SK-N-SH (cell line): ENCODE data around the gene EFNB2.

Source experiments
- CHD2 ChIP-seq: fragments of 150-350 bp; IDR thresholded peaks from 2 replicates; pipeline ENCODE4 v1.6.1; 2018; ENCODE audit warnings: low read length; ENCODE audit not compliant: partially characterized antibody
- EP300 ChIP-seq, 2 experiments: IDR thresholded peaks; 2 replicates each; pipeline versions ENCODE4 v1.4.0 to v1.6.1; 2012; ENCODE audit warnings: borderline replicate concordance in 1 of 2, low read depth in 1 of 2, low read length in 1 of 2
- GABPA ChIP-seq: IDR thresholded peaks from 2 replicates; pipeline ENCODE4 v1.4.0; 2012; ENCODE audit warnings: low read depth, mild to moderate bottlenecking
- JUND ChIP-seq: IDR thresholded peaks from 2 replicates; pipeline ENCODE4 v1.4.0; 2012
- MXI1 ChIP-seq: IDR thresholded peaks from 2 replicates; pipeline ENCODE4 v1.6.1; 2012; ENCODE audit warnings: mild to moderate bottlenecking, low read depth, low read length, improper control_type of control experiment
- NFIC ChIP-seq: IDR thresholded peaks from 2 replicates; pipeline ENCODE4 v1.4.0; 2012; ENCODE audit warnings: borderline replicate concordance
- POLR2AphosphoS5 ChIP-seq: IDR thresholded peaks from 2 replicates; pipeline ENCODE4 v1.6.1; 2012; ENCODE audit warnings: low read depth, low read length
- RAD21 ChIP-seq: IDR thresholded peaks from 2 replicates; pipeline ENCODE4 v1.6.1; 2012; ENCODE audit warnings: mild to moderate bottlenecking, low read length
- YY1 ChIP-seq: IDR thresholded peaks from 2 replicates; pipeline ENCODE4 v1.4.0; 2012; ENCODE audit warnings: low read depth, mild to moderate bottlenecking
- TF ChIP-seq, protein P1 (sequence below): fragments of 200-600 bp; sonication (generic); IDR thresholded peaks from 2 replicates; pipeline ENCODE4 v1.6.1; 2017; ENCODE audit warnings: antibody characterized with exemption, mild to moderate bottlenecking, moderate library complexity
- TF ChIP-seq, protein P2 (sequence below): IDR thresholded peaks from 2 replicates; pipeline ENCODE4 v1.4.0; 2012; ENCODE audit warnings: low read depth, borderline replicate concordance
- TF ChIP-seq, protein P3 (sequence below): IDR thresholded peaks from 2 replicates; pipeline ENCODE4 v1.6.1; 2012; ENCODE audit warnings: mild to moderate bottlenecking, low read depth, low read length, moderate library complexity

DNA sequence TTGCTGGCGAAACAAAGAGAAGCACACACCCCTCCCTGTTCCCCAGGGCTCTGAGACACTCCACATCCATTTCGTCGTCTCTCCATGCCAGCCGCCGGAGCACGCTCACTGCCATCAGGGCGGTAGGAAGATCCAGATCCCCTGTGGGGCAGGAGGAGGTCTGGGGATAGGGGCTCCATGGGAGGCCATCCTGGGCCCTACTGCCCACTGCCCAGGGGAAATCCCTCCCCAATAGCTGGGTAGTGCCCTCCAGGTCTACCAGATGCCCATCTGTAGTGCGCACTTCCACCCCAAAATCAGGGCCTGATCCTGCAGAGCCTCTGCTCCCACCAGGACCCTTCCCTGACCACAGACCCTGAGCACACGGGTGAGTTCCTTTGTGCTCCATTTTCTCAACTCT is 80.3 kb downstream of the EFNB2 start:
- TF ChIP-seq, protein P1, sequence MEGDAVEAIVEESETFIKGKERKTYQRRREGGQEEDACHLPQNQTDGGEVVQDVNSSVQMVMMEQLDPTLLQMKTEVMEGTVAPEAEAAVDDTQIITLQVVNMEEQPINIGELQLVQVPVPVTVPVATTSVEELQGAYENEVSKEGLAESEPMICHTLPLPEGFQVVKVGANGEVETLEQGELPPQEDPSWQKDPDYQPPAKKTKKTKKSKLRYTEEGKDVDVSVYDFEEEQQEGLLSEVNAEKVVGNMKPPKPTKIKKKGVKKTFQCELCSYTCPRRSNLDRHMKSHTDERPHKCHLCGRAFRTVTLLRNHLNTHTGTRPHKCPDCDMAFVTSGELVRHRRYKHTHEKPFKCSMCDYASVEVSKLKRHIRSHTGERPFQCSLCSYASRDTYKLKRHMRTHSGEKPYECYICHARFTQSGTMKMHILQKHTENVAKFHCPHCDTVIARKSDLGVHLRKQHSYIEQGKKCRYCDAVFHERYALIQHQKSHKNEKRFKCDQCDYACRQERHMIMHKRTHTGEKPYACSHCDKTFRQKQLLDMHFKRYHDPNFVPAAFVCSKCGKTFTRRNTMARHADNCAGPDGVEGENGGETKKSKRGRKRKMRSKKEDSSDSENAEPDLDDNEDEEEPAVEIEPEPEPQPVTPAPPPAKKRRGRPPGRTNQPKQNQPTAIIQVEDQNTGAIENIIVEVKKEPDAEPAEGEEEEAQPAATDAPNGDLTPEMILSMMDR = no peak
- TF ChIP-seq, protein P2, sequence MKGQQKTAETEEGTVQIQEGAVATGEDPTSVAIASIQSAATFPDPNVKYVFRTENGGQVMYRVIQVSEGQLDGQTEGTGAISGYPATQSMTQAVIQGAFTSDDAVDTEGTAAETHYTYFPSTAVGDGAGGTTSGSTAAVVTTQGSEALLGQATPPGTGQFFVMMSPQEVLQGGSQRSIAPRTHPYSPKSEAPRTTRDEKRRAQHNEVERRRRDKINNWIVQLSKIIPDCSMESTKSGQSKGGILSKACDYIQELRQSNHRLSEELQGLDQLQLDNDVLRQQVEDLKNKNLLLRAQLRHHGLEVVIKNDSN = no peak
- TF ChIP-seq EP300 (IDR thresholded peaks at IDR 0.05; ENCODE audit: borderline replicate concordance in 1 of 2, low read depth in 1 of 2, low read length in 1 of 2) (no peak), POLR2AphosphoS5 (no peak), JUND (no peak), CHD2 (no peak), GABPA (no peak), MXI1 (no peak), YY1 (no peak), RAD21 (no peak), NFIC (no peak)
- TF ChIP-seq, protein P3, sequence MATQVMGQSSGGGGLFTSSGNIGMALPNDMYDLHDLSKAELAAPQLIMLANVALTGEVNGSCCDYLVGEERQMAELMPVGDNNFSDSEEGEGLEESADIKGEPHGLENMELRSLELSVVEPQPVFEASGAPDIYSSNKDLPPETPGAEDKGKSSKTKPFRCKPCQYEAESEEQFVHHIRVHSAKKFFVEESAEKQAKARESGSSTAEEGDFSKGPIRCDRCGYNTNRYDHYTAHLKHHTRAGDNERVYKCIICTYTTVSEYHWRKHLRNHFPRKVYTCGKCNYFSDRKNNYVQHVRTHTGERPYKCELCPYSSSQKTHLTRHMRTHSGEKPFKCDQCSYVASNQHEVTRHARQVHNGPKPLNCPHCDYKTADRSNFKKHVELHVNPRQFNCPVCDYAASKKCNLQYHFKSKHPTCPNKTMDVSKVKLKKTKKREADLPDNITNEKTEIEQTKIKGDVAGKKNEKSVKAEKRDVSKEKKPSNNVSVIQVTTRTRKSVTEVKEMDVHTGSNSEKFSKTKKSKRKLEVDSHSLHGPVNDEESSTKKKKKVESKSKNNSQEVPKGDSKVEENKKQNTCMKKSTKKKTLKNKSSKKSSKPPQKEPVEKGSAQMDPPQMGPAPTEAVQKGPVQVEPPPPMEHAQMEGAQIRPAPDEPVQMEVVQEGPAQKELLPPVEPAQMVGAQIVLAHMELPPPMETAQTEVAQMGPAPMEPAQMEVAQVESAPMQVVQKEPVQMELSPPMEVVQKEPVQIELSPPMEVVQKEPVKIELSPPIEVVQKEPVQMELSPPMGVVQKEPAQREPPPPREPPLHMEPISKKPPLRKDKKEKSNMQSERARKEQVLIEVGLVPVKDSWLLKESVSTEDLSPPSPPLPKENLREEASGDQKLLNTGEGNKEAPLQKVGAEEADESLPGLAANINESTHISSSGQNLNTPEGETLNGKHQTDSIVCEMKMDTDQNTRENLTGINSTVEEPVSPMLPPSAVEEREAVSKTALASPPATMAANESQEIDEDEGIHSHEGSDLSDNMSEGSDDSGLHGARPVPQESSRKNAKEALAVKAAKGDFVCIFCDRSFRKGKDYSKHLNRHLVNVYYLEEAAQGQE = no peak
